NCI-H2107 treated with DMSO at 0.1 percent for 48 hours (cell line): ENCODE results near the gene KLHL40.

Experiments used
- DNase-seq: peaks from one replicate; lab custom pipeline; 2025; ENCODE audit not compliant: unreplicated experiment; lab: John Stamatoyannopoulos, UW

The KLHL40 gene

GRCh38 chr3:42688487-42689420, 3.4 kb downstream of the KLHL40 start:
- no peak for DNase-seq

GRCh38 chr3:42689421-42690014, 4.2 kb downstream of the KLHL40 start:
- DNase-seq = no peak

- DNase-seq = no peak
Measured at GRCh38 chr3:42690191-42690590, 4.9 kb downstream of the KLHL40 start.

- DNase-seq = no peak
Measured at GRCh38 chr3:42690766-42691680, 5.7 kb downstream of the KLHL40 start.

GRCh38 chr3:42691816-42692666, 6.7 kb downstream of the KLHL40 start:
- DNase-seq = no peak

GRCh38 chr3:42692667-42693529, 7.6 kb downstream of the KLHL40 start:
- DNase-seq = no peak

GRCh38 chr3:42693530-42693930, 8.2 kb downstream of the KLHL40 start:
- DNase-seq = no peak

GRCh38 chr3:42694366-42694765, 9.0 kb downstream of the KLHL40 start:
- no peak for DNase-seq

GRCh38 chr3:42696356-42697288, 11.3 kb downstream of the KLHL40 start:
- no peak for DNase-seq

- DNase-seq = no peak
Measured at GRCh38 chr3:42697289-42698051, 12.1 kb downstream of the KLHL40 start.

GRCh38 chr3:42698216-42698910, 13.0 kb downstream of the KLHL40 start:
- DNase-seq = no peak

GRCh38 chr3:42698911-42699230, 13.5 kb downstream of the KLHL40 start:
- no peak for DNase-seq

- DNase-seq = no peak
Measured at GRCh38 chr3:42699511-42699971, 14.2 kb downstream of the KLHL40 start.

- DNase-seq = no peak
Measured at GRCh38 chr3:42700366-42701288, 15.3 kb downstream of the KLHL40 start.

- DNase-seq = no peak
Measured at GRCh38 chr3:42701371-42702065, 16.2 kb downstream of the KLHL40 start.
